H1 (cell line): Measurements from ENCODE around the gene SRMS. TPM values are rescaled to one million over a fixed set of nuclear protein-coding genes. Genes with fewer than 3 reads are reported as not detected.
A peak's percentile ranks its signal among the peaks of the same experiment; 100 is the strongest.

Experiments used
- CTCF ChIA-PET: fragments of 300-600 bp; sonication (Branson Sonifier 250); formaldehyde crosslinking; loops from one replicate; lab custom pipeline; 2021; ENCODE audit not compliant: partially characterized antibody; lab: Charles Lee
- POLR2A ChIA-PET: fragments of 300-600 bp; sonication (Branson Sonifier 250); formaldehyde crosslinking; loops from one replicate; lab custom pipeline; 2021; ENCODE audit warnings: inconsistent platforms; ENCODE audit not compliant: partially characterized antibody; lab: Charles Lee
- DNase-seq, 2 experiments: peaks; one replicate each; pipeline versions ENCODE4 v3.0.0 to v3.0.0-alpha.2; 2010 to 2022; ENCODE audit warnings: low spot score in 2 of 2, low read depth in 1 of 2, mixed read lengths in 1 of 2
- FAIRE-seq: peaks from 2 replicates; lab custom pipeline; 2011; peaks lifted over from hg19 to GRCh38; lab: Jason Lieb, UNC
- H2AFZ ChIP-seq: 2 replicates; pipeline ENCODE4 v1.8.1; 2012; ENCODE audit warnings: low read length, inconsistent platforms
- H2AK5ac ChIP-seq: 2 replicates; pipeline ENCODE4 v1.6.1; 2013; ENCODE audit warnings: low read depth, low read length
- H2BK120ac ChIP-seq: replicated peaks from 2 replicates; pipeline ENCODE3; 2013; ENCODE audit warnings: low read depth, low read length, inconsistent platforms
- H2BK12ac ChIP-seq: 2 replicates; pipeline ENCODE4 v1.6.1; 2013; ENCODE audit warnings: low read depth, low read length
- H2BK15ac ChIP-seq: 2 replicates; pipeline ENCODE4 v1.6.1; 2013; ENCODE audit warnings: low read length
- H2BK20ac ChIP-seq: 2 replicates; pipeline ENCODE4 v1.6.1; 2013; ENCODE audit warnings: low read length
- H2BK5ac ChIP-seq: 2 replicates; pipeline ENCODE4 v1.6.1; 2013; ENCODE audit warnings: low read depth, low read length
- H3K14ac ChIP-seq: 2 replicates; pipeline ENCODE4 v1.6.1; 2013; ENCODE audit warnings: inconsistent platforms; ENCODE audit not compliant: insufficient read length
- H3K18ac ChIP-seq: 2 replicates; pipeline ENCODE4 v1.6.1; 2013; ENCODE audit warnings: low read length; ENCODE audit errors: extremely low read depth
- H3K23ac ChIP-seq: 2 replicates; pipeline ENCODE4 v1.6.1; 2013; ENCODE audit warnings: inconsistent platforms; ENCODE audit not compliant: insufficient read length
- H3K23me2 ChIP-seq: 2 replicates; pipeline ENCODE4 v1.6.1; 2013; ENCODE audit warnings: low read depth, low read length
- H3K27ac ChIP-seq: 2 replicates; pipeline ENCODE4 v1.6.1; 2011; ENCODE audit warnings: low read depth, low read length, inconsistent platforms
- H3K27me3 ChIP-seq, 4 experiments: replicated peaks in 1 of 4; 1 replicate in 1 of 4; 2 replicates in 3 of 4; pipeline versions ENCODE4 v1.6.1 to v1.8.1; 2011 to 2013; ENCODE audit warnings: low read length in 3 of 4, mild to moderate bottlenecking in 3 of 4, inconsistent platforms in 2 of 4, mixed read lengths in 2 of 4, moderate library complexity in 1 of 4; ENCODE audit not compliant: control insufficient read depth in 3 of 4, insufficient read depth in 3 of 4; ENCODE audit errors: extremely low read depth in 1 of 4
- H3K36me3 ChIP-seq, 4 experiments: 2 replicates each; pipeline versions ENCODE4 v1.6.1 to v1.8.1; 2011 to 2013; ENCODE audit warnings: mild to moderate bottlenecking in 4 of 4, low read length in 3 of 4, moderate library complexity in 2 of 4, control low read depth in 1 of 4, inconsistent platforms in 1 of 4; ENCODE audit not compliant: insufficient read depth in 4 of 4, control insufficient read depth in 2 of 4
- H3K4ac ChIP-seq: replicated peaks from 2 replicates; pipeline ENCODE3; 2013; ENCODE audit warnings: low read length, low read depth, mixed read lengths, inconsistent platforms; ENCODE audit not compliant: insufficient read length
- H3K4me1 ChIP-seq, 4 experiments: replicated peaks in 1 of 4; 1 replicate in 1 of 4; 2 replicates in 3 of 4; pipeline versions ENCODE4 v1.6.1 to v1.8.1; 2011 to 2013; ENCODE audit warnings: low read length in 3 of 4, inconsistent platforms in 2 of 4, mixed read lengths in 1 of 4; ENCODE audit not compliant: insufficient read depth in 4 of 4, control insufficient read depth in 3 of 4
- H3K4me2 ChIP-seq, 2 experiments: 2 replicates each; pipeline versions ENCODE4 v1.6.1 to v1.8.1; 2011 to 2013; ENCODE audit warnings: low read depth in 2 of 2, low read length in 2 of 2, control low read depth in 1 of 2, inconsistent platforms in 1 of 2, mild to moderate bottlenecking in 1 of 2; ENCODE audit not compliant: insufficient read depth in 1 of 2
- H3K4me3 ChIP-seq, 4 experiments: fragments of 200-600, 300-600 bp in 1 of 4; sonication (generic), shearing (Covaris generic), sonication (Bioruptor Twin) in 1 of 4; 2 replicates each; pipeline versions ENCODE4 v1.5.1 to v1.8.1; 2011 to 2016; ENCODE audit warnings: low read length in 4 of 4, low read depth in 3 of 4, control low read depth in 2 of 4, inconsistent platforms in 2 of 4, mild to moderate bottlenecking in 2 of 4, mixed read lengths in 1 of 4, moderate library complexity in 1 of 4; ENCODE audit not compliant: insufficient read depth in 2 of 4; ENCODE audit errors: extremely low read depth in 1 of 4
- H3K56ac ChIP-seq: replicated peaks from 2 replicates; pipeline ENCODE3; 2013; ENCODE audit warnings: low read depth, mild to moderate bottlenecking, mixed read lengths, low read length, inconsistent platforms; ENCODE audit not compliant: insufficient read length
- H3K79me1 ChIP-seq: 2 replicates; pipeline ENCODE4 v1.6.1; 2013; ENCODE audit warnings: low read depth, low read length, control low read depth
- H3K79me2 ChIP-seq, 2 experiments: 2 replicates each; pipeline versions ENCODE4 v1.6.1 to v1.8.1; 2012 to 2013; ENCODE audit warnings: low read length in 2 of 2, mild to moderate bottlenecking in 2 of 2, inconsistent platforms in 1 of 2; ENCODE audit not compliant: insufficient read depth in 2 of 2, control insufficient read depth in 1 of 2
- H3K9ac ChIP-seq, 4 experiments: replicated peaks in 1 of 4; 1 replicate in 1 of 4; 2 replicates in 3 of 4; pipeline versions ENCODE4 v1.6.1 to v1.8.1; 2011 to 2013; ENCODE audit warnings: low read depth in 3 of 4, low read length in 3 of 4, control low read depth in 2 of 4, mild to moderate bottlenecking in 2 of 4, moderate library complexity in 2 of 4, inconsistent platforms in 1 of 4; ENCODE audit errors: extremely low read depth in 1 of 4
- H3K9me3 ChIP-seq, 2 experiments: 2 replicates each; pipeline versions ENCODE4 v1.6.1 to v1.8.1; 2012 to 2013; ENCODE audit warnings: mild to moderate bottlenecking in 2 of 2, moderate library complexity in 2 of 2, control low read depth in 1 of 2, inconsistent platforms in 1 of 2, low read depth in 1 of 2, low read length in 1 of 2, mixed read lengths in 1 of 2; ENCODE audit not compliant: insufficient read depth in 2 of 2
- H4K20me1 ChIP-seq, 2 experiments: replicated peaks in 1 of 2; 2 replicates each; pipeline versions ENCODE3 to v1.8.1; 2011 to 2013; ENCODE audit warnings: inconsistent platforms in 2 of 2, low read length in 2 of 2, mild to moderate bottlenecking in 1 of 2; ENCODE audit not compliant: insufficient read depth in 2 of 2, control insufficient read depth in 1 of 2
- H4K5ac ChIP-seq: 2 replicates; pipeline ENCODE4 v1.6.1; 2013; ENCODE audit warnings: low read length, low read depth, mixed read lengths, inconsistent platforms; ENCODE audit not compliant: insufficient read length
- H4K8ac ChIP-seq: 2 replicates; pipeline ENCODE4 v1.8.0; 2013; ENCODE audit warnings: mild to moderate bottlenecking, moderate library complexity, low read length, inconsistent platforms; ENCODE audit not compliant: insufficient read depth; ENCODE audit errors: extremely low read depth
- H4K91ac ChIP-seq: replicated peaks from 2 replicates; pipeline ENCODE3; 2013; ENCODE audit warnings: low read length, mixed read lengths, inconsistent platforms; ENCODE audit not compliant: insufficient read length
- ASH2L ChIP-seq: fragments of 200-600, 300-600 bp; sonication (generic); IDR thresholded peaks from one replicate; pipeline ENCODE4 v1.7.1; 2017; ENCODE audit warnings: low read length
- CBX8 ChIP-seq: fragments of 300-800, 300-1000 bp; sonication (generic); IDR thresholded peaks from 2 replicates; pipeline ENCODE4 v1.7.1; 2016; ENCODE audit warnings: low read depth, low read length, borderline replicate concordance
- CEBPB ChIP-seq: IDR thresholded peaks from 2 replicates; pipeline ENCODE4 v1.6.1; 2012; ENCODE audit warnings: low read depth, low read length
- POLR2AphosphoS5 ChIP-seq: IDR thresholded peaks from 2 replicates; pipeline ENCODE4 v1.6.1; 2011; ENCODE audit warnings: low read depth, low read length
- POU5F1 ChIP-seq: IDR thresholded peaks from 2 replicates; pipeline ENCODE4 v1.6.1; 2011; ENCODE audit warnings: low read depth, mild to moderate bottlenecking, low read length, moderate library complexity
- WGBS, 2 experiments: shearing (Covaris generic) in 1 of 2; methylation state at CpG; one replicate each; pipeline versions ENCODE4 v1.1.6 to v1.1.7; 2013 to 2015; ENCODE audit warnings: low lambda C conversion rate in 2 of 2, mixed read lengths in 2 of 2, inconsistent platforms in 1 of 2, low coverage in 1 of 2, missing lambda C conversion rate in 1 of 2; ENCODE audit not compliant: insufficient replicate concordance in 2 of 2, insufficient coverage in 1 of 2, insufficient read length in 1 of 2; ENCODE audit errors: extremely low coverage in 1 of 2, missing lambda C conversion rate in 1 of 2; 5-methylcytosine and 5-hydroxymethylcytosine counted together
- polyA plus RNA-seq, 7 experiments: library from polyadenylated mRNA; depleted of rRNA in 3 of 7; stranded (reverse) in 5 of 7; unstranded in 2 of 7; fragments of >200 nt in 5 of 7; fragments of 200-250 nt in 2 of 7; gene quantifications; 1 replicate in 5 of 7; 2 replicates in 1 of 7; 4 replicates in 1 of 7; pipeline versions ENCODE4 v1.2.1 to v1.2.3, GENCODE V29; 2011 to 2013; ENCODE audit warnings: missing spikeins in 2 of 7, mixed read lengths in 2 of 7
- total RNA-seq: library from RNA; stranded (reverse); fragmentation: NEBNext Ultra II Directional; extraction: Animal tissue kit (Norgen Biotek cat#: 25700); gene quantifications from 2 replicates; pipeline ENCODE4 v1.2.1, GENCODE V29; 2021

Gene SRMS
- total and polyA plus RNA-seq, 2 of the 8 experiments (the other 6 are each of a cell fraction or from before 2014, with no cell fraction given), result 0.39 to 0.76 TPM

DNA sequence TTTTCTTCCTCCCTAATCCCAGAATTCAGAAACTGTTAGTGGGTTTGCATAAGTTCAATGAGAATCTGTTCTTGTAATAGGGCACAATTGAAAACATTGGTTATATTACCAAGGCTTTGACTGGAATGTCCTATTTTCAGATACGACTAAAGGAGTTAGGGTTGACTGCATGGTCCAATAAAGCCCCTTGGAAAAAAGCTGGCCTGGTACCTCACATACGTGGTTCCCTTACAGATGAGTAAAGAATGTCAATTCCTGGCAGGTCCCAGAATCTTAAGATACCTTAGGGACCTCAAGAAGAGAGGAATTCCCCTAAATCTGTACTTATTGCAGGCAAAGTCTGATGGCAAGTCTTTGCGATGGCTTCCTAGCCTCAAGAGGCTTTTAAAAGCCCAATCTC lies 22.4 kb downstream of the SRMS start:
- H4K5ac ChIP-seq, result no peak overlapping the region
- H3K36me3 ChIP-seq, result peaks cover 0 to 14% (median 0%) of the 10 kb centered on the region in 4 experiments; a peak in 2 of 8 replicates
- H3K56ac ChIP-seq, result no peak overlapping the region
- no peak overlapping the region for H2BK12ac ChIP-seq
- H2BK120ac ChIP-seq, result no peak overlapping the region
- H2AFZ ChIP-seq, result no peak overlapping the region
- no peak overlapping the region for H4K8ac ChIP-seq
- no peak overlapping the region for H2BK5ac ChIP-seq
- H3K23me2 ChIP-seq, result peaks cover 7% of the 10 kb centered on the region; the same call in 1 of the 2 replicates
- H3K14ac ChIP-seq, result no peak overlapping the region
- peaks cover 0 to 4% of the 10 kb centered on the region in 2 experiments; a peak in 1 of 4 replicates for H3K79me2 ChIP-seq
- no peak overlapping the region for H2BK20ac ChIP-seq
- H3K23ac ChIP-seq, result no peak overlapping the region
- no peak overlapping the region for H3K18ac ChIP-seq
- ChIA-PET POLR2A (interaction anchor here (0.6 to 1.3 kb wide), 5 partner anchors 11 to 422 kb away, joined by 3 to 6 read pairs (median 4); no protein-coding TSS in a partner anchor), CTCF (interaction anchor here (1.2 kb wide), 1 partner anchor 9 kb away, joined by 3 read pairs; no protein-coding TSS in a partner anchor)
- H3K9ac ChIP-seq, result no peak overlapping the region
- DNase-seq (no peak), FAIRE-seq (no peak)
- peaks cover 7% of the 10 kb centered on the region; the same call in 1 of the 2 replicates for H3K79me1 ChIP-seq
- no peaks in the 10 kb centered on the region for H3K9me3 ChIP-seq
- H2BK15ac ChIP-seq, result no peak overlapping the region
- no peak overlapping the region for H3K27ac ChIP-seq
- no peak overlapping the region for H2AK5ac ChIP-seq
- no peak overlapping the region for H4K91ac ChIP-seq
- TF ChIP-seq POU5F1, result no peak
- no peak for TF ChIP-seq CBX8
- TF ChIP-seq POLR2AphosphoS5, result 0 out of 2 replicates have a peak, but pooled peaks have one; percentile 8
- no peak for TF ChIP-seq CEBPB
- no peak for TF ChIP-seq ASH2L
- 91% methylated on average over 3 of the region's 3 CpGs; no CpG with 5 or more reads in 1 of the 2 experiments for WGBS, 2 experiments
- no peak overlapping the region for H3K4me3 ChIP-seq
- no peak overlapping the region for H3K4ac ChIP-seq
- peaks cover 3 to 14% of the 10 kb centered on the region in 2 experiments for H4K20me1 ChIP-seq
- no peaks in the 10 kb centered on the region for H3K27me3 ChIP-seq
- no peak overlapping the region for H3K4me2 ChIP-seq
- H3K4me1 ChIP-seq, result peaks cover 0 to 10% (median 3%) of the 10 kb centered on the region in 4 experiments; a peak in 3 of 7 replicates
